ENCODE results near the gene RUNX1. TPM values are rescaled to one million over a fixed set of nuclear protein-coding genes. Genes with fewer than 3 reads are reported as not detected.

RUNX1 gene
- total and polyA plus RNA-seq, 2 of the 13 experiments (the other 11 are each of a cell fraction or from before 2014, with no cell fraction given), result 5.4 to 6.4 TPM

DNA sequence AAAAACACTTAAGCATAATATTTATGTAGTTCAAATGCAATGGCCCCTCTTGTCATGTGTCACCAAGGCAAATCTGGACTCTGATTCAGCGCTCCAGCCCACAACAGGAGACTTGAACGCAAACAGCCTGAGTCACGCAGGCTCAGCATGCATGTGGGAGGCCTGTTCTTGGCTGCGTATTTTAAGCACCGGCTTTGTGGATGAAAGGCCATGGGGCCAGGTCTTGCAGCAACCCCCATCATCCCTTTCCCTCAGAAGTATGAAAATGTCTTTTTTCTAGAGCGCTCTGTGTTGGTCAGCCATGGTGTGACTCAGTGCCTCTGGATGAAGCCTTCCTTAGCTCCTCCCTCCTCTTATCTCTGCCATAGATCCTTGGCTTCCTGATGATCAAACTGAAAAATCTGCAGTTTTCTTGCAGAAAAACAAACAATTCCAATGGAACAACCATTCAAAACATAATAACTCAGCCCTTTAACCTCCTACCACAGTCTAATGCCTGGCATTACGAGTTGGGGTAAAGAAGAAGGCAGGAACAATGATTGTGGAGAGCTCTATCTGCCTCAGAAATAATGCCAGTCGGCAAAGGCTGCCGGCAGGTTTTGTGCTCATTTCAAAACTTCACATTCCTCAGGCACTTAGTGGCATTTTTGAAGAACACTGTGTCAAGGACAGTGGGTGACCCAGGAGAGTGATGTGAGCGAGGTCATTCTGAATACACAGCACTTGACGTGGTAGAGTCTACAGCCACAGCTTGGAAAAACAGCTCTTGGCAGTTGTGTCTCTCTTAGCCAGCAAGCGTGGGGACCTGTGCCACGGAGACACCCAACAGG lies 212.8 kb downstream of the RUNX1 start (continued):
- TF ChIP-seq ZNF160 (CRISPR knock-in tag; IDR thresholded peaks at IDR 0.05) (no peak), MAFG (CRISPR knock-in tag; IDR thresholded peaks at IDR 0.05) (no peak), ZNF558 (CRISPR knock-in tag; IDR thresholded peaks at IDR 0.05; ENCODE audit: borderline replicate concordance) (0 out of 2 replicates have a peak, but pooled peaks have one; percentile 68), NCOR1 (IDR thresholded peaks at IDR 0.05; ENCODE audit: borderline replicate concordance, low read length) (no peak), SYNCRIP (IDR thresholded peaks at IDR 0.05; ENCODE audit: insufficient read depth, low read depth, low read length) (no peak), TEAD3 (CRISPR knock-in tag; optimal IDR thresholded peaks at IDR 0.05; ENCODE audit: borderline replicate concordance) (peak; percentile 96), ZSCAN31 (CRISPR knock-in tag; IDR thresholded peaks at IDR 0.05; ENCODE audit: low read depth) (no peak), CHD4 (IDR thresholded peaks at IDR 0.05; ENCODE audit: borderline replicate concordance, low read length) (peak; percentile 83; the same call in 1 of the 2 replicates), SNAPC2 (CRISPR knock-in tag; IDR thresholded peaks at IDR 0.05) (no peak), TSC22D2 (CRISPR knock-in tag; IDR thresholded peaks at IDR 0.05; ENCODE audit: borderline replicate concordance) (no peak), ZNF550 (CRISPR knock-in tag; IDR thresholded peaks at IDR 0.05; ENCODE audit: borderline replicate concordance) (no peak)
- TF ChIP-seq, protein P1, sequence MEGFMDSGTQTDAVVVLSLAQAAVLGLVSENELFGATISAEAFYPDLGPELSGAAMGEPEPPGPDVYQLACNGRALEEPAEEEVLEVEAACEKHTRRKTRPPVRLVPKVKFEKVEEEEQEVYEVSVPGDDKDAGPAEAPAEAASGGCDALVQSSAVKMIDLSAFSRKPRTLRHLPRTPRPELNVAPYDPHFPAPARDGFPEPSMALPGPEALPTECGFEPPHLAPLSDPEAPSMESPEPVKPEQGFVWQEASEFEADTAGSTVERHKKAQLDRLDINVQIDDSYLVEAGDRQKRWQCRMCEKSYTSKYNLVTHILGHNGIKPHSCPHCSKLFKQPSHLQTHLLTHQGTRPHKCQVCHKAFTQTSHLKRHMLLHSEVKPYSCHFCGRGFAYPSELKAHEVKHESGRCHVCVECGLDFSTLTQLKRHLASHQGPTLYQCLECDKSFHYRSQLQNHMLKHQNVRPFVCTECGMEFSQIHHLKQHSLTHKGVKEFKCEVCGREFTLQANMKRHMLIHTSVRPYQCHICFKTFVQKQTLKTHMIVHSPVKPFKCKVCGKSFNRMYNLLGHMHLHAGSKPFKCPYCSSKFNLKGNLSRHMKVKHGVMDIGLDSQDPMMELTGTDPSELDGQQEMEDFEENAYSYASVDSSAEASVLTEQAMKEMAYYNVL (CRISPR knock-in tag; IDR thresholded peaks at IDR 0.05; ENCODE audit: borderline replicate concordance), result peak; percentile 44; the same call in 1 of the 2 replicates
- TF ChIP-seq, protein P2, sequence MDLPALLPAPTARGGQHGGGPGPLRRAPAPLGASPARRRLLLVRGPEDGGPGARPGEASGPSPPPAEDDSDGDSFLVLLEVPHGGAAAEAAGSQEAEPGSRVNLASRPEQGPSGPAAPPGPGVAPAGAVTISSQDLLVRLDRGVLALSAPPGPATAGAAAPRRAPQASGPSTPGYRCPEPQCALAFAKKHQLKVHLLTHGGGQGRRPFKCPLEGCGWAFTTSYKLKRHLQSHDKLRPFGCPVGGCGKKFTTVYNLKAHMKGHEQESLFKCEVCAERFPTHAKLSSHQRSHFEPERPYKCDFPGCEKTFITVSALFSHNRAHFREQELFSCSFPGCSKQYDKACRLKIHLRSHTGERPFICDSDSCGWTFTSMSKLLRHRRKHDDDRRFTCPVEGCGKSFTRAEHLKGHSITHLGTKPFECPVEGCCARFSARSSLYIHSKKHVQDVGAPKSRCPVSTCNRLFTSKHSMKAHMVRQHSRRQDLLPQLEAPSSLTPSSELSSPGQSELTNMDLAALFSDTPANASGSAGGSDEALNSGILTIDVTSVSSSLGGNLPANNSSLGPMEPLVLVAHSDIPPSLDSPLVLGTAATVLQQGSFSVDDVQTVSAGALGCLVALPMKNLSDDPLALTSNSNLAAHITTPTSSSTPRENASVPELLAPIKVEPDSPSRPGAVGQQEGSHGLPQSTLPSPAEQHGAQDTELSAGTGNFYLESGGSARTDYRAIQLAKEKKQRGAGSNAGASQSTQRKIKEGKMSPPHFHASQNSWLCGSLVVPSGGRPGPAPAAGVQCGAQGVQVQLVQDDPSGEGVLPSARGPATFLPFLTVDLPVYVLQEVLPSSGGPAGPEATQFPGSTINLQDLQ (CRISPR knock-in tag; IDR thresholded peaks at IDR 0.05), result 0 out of 2 replicates have a peak, but pooled peaks have one; percentile 31
- TF ChIP-seq, protein P3, sequence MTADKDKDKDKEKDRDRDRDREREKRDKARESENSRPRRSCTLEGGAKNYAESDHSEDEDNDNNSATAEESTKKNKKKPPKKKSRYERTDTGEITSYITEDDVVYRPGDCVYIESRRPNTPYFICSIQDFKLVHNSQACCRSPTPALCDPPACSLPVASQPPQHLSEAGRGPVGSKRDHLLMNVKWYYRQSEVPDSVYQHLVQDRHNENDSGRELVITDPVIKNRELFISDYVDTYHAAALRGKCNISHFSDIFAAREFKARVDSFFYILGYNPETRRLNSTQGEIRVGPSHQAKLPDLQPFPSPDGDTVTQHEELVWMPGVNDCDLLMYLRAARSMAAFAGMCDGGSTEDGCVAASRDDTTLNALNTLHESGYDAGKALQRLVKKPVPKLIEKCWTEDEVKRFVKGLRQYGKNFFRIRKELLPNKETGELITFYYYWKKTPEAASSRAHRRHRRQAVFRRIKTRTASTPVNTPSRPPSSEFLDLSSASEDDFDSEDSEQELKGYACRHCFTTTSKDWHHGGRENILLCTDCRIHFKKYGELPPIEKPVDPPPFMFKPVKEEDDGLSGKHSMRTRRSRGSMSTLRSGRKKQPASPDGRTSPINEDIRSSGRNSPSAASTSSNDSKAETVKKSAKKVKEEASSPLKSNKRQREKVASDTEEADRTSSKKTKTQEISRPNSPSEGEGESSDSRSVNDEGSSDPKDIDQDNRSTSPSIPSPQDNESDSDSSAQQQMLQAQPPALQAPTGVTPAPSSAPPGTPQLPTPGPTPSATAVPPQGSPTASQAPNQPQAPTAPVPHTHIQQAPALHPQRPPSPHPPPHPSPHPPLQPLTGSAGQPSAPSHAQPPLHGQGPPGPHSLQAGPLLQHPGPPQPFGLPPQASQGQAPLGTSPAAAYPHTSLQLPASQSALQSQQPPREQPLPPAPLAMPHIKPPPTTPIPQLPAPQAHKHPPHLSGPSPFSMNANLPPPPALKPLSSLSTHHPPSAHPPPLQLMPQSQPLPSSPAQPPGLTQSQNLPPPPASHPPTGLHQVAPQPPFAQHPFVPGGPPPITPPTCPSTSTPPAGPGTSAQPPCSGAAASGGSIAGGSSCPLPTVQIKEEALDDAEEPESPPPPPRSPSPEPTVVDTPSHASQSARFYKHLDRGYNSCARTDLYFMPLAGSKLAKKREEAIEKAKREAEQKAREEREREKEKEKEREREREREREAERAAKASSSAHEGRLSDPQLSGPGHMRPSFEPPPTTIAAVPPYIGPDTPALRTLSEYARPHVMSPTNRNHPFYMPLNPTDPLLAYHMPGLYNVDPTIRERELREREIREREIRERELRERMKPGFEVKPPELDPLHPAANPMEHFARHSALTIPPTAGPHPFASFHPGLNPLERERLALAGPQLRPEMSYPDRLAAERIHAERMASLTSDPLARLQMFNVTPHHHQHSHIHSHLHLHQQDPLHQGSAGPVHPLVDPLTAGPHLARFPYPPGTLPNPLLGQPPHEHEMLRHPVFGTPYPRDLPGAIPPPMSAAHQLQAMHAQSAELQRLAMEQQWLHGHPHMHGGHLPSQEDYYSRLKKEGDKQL (CRISPR knock-in tag; IDR thresholded peaks at IDR 0.05; ENCODE audit: low read depth), result no peak
- TF ChIP-seq, protein P4, sequence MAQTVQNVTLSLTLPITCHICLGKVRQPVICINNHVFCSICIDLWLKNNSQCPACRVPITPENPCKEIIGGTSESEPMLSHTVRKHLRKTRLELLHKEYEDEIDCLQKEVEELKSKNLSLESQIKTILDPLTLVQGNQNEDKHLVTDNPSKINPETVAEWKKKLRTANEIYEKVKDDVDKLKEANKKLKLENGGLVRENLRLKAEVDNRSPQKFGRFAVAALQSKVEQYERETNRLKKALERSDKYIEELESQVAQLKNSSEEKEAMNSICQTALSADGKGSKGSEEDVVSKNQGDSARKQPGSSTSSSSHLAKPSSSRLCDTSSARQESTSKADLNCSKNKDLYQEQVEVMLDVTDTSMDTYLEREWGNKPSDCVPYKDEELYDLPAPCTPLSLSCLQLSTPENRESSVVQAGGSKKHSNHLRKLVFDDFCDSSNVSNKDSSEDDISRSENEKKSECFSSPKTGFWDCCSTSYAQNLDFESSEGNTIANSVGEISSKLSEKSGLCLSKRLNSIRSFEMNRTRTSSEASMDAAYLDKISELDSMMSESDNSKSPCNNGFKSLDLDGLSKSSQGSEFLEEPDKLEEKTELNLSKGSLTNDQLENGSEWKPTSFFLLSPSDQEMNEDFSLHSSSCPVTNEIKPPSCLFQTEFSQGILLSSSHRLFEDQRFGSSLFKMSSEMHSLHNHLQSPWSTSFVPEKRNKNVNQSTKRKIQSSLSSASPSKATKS (CRISPR knock-in tag; IDR thresholded peaks at IDR 0.05), result no peak

Measured in HepG2 (cell line).